Endothelial cell (in vitro differentiated cells): ENCODE results near the gene RTN4R. TPM values are rescaled to one million over a fixed set of nuclear protein-coding genes. Genes with fewer than 3 reads are reported as not detected.

ENCODE experiments used
- DNase-seq: peaks from one replicate; pipeline ENCODE4 v3.0.0; 2021; ENCODE audit warnings: low spot score
- H3K27ac Mint-ChIP-seq: one replicate; pipeline ENCODE4 v1.8.0; 2021; ENCODE audit warnings: mixed read lengths, inconsistent platforms; ENCODE audit not compliant: unreplicated experiment
- H3K27me3 Mint-ChIP-seq: one replicate; pipeline ENCODE4 v1.8.0; 2021; ENCODE audit warnings: mild to moderate bottlenecking, moderate library complexity, mixed read lengths, inconsistent platforms; ENCODE audit not compliant: unreplicated experiment
- H3K36me3 Mint-ChIP-seq: one replicate; pipeline ENCODE4 v1.8.0; 2021; ENCODE audit warnings: mild to moderate bottlenecking, low read depth, mixed read lengths, inconsistent platforms; ENCODE audit not compliant: unreplicated experiment
- H3K4me1 Mint-ChIP-seq: one replicate; pipeline ENCODE4 v1.8.0; 2021; ENCODE audit warnings: mild to moderate bottlenecking, mixed read lengths, inconsistent platforms; ENCODE audit not compliant: unreplicated experiment
- H3K4me3 Mint-ChIP-seq: one replicate; pipeline ENCODE4 v1.8.0; 2021; ENCODE audit warnings: mild to moderate bottlenecking, mixed read lengths, inconsistent platforms; ENCODE audit not compliant: unreplicated experiment
- H3K9me3 Mint-ChIP-seq: one replicate; pipeline ENCODE4 v1.8.0; 2021; ENCODE audit warnings: mixed read lengths, inconsistent platforms; ENCODE audit not compliant: unreplicated experiment
- CTCF ChIP-seq: fragments of 200-600 bp; sonication (generic); IDR thresholded peaks from one replicate; pipeline ENCODE4 v1.5.0; 2021; ENCODE audit warnings: antibody characterized with exemption; ENCODE audit not compliant: unreplicated experiment
- total RNA-seq: library from RNA; stranded (reverse); fragmentation: NEBNext Ultra II Directional; extraction: Animal tissue kit (Norgen Biotek cat#: 25700); gene quantifications from one replicate; pipeline ENCODE4 v1.2.1, GENCODE V29; 2021; ENCODE audit not compliant: unreplicated experiment

Gene RTN4R
- total RNA-seq, 1 donor from 2014 or later, result 19.0 TPM

DNA sequence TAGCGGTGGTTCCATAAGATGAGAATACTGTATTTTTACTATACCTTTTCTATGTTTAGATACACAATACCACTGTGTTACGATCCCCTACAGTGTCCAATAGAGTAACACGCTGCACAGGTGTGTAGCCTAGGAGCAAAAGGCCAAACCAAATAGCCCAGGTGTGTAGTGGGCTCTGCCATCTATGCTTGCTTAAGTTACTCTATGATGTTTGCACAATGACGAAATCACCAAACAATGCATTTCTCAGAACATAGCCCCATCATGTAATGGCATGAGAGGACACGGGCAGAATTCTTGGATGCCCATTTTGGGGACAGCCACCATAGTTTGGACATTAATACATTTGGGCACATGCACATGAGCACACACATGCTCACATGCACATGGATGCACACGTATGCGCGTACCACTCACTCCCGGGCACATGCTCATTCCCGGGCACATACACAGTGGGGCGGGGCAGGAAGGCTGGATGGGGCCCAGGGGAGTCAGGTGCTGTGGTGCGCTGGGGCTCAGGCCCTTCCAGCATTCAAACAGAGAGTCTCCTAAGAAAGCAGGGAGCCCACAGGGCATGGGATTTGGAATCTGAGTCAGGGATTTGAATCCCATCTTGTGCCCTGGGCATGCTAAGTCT lies 51.1 kb downstream of the RTN4R start:
- H3K27me3 Mint-ChIP-seq, result peaks cover 10% of the 10 kb centered on the region
- no peaks in the 10 kb centered on the region for H3K36me3 Mint-ChIP-seq
- no peaks in the 10 kb centered on the region for H3K9me3 Mint-ChIP-seq
- H3K4me3 Mint-ChIP-seq, result no peak overlapping the region
- no peak overlapping the region for H3K27ac Mint-ChIP-seq
- no peak for TF ChIP-seq CTCF
- DNase-seq, result no peak
- no peaks in the 10 kb centered on the region for H3K4me1 Mint-ChIP-seq

DNA sequence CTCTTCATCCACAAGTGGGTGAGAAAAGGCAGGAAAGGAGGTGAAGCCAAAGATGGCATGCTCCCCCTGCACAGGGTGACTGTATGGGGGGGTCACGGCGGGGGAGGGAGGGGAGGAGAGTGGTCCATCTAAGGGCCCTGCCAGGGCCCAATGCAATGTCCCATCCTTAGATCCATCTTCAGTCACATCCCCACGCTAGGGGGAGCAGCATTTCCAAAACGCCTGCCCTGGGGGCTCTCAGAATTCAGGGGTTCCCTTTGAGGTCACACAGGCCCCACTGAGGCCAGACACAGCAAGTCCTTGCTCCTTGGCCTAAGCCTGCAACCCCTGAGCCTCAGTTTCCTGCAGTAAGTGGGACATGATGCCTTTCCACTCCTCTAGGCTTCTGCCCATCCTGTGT lies 52.4 kb downstream of the RTN4R start:
- no peak for TF ChIP-seq CTCF
- no peak overlapping the region for H3K27ac Mint-ChIP-seq
- no peak overlapping the region for H3K4me3 Mint-ChIP-seq
- H3K27me3 Mint-ChIP-seq, result peaks cover 10% of the 10 kb centered on the region
- no peaks in the 10 kb centered on the region for H3K36me3 Mint-ChIP-seq
- no peaks in the 10 kb centered on the region for H3K9me3 Mint-ChIP-seq
- no peak for DNase-seq
- no peaks in the 10 kb centered on the region for H3K4me1 Mint-ChIP-seq

GRCh38 chr22:20214853-20215252 lies 53.3 kb downstream of the RTN4R start:
- H3K27me3 Mint-ChIP-seq, result peaks cover 10% of the 10 kb centered on the region
- no peak overlapping the region for H3K27ac Mint-ChIP-seq
- DNase-seq, result no peak
- H3K4me1 Mint-ChIP-seq, result no peaks in the 10 kb centered on the region
- no peaks in the 10 kb centered on the region for H3K36me3 Mint-ChIP-seq
- no peak for TF ChIP-seq CTCF
- H3K9me3 Mint-ChIP-seq, result no peaks in the 10 kb centered on the region
- no peak overlapping the region for H3K4me3 Mint-ChIP-seq

DNA sequence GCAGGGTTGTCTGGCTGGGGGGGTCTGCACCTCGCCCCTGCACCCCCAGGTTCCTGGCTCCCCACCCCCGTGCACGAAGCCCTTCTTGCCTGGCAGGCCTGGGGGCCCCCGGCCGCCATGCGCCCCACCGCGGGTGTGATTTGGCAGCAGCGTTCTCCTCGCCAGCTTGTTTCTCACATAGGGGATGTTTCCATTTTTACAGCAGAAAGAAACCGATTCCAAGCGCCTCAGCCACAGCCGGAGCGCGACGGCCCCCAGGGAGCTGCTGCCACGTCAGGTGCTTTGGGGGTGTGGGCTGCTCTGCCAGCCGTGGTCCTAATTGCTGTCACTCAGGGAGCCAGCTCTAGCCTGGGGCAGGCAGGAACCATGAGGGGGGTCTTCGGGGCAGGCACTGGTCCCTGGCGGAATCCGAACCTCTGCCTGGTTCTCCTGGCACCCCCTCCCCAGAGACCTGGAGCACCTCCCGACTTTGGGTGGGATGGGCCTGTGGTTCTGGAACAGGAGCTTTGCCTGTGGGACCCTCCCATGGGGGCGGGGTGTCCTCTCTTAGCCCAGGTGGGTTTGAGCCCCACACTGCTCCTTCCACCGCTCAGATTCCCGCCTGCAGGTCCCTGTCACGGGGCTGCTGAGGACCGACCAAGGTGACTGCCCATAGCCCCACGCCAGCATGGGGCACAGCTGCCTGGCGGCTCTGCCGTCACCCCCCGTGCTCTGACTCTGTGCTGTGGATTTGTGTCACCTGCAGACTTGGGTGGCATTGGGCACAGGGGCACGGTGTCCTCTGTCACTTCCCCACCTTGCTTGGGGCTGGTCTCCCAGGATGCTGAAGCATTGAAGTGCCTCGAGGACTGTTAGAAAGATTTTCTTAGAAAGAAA lies 54.0 kb downstream of the RTN4R start:
- no peak for TF ChIP-seq CTCF
- Mint-ChIP-seq H3K27me3 (peaks cover 10% of the 10 kb centered on the region), H3K36me3 (no peaks in the 10 kb centered on the region), H3K27ac (no peak overlapping the region), H3K9me3 (no peaks in the 10 kb centered on the region), H3K4me1 (no peaks in the 10 kb centered on the region), H3K4me3 (no peak overlapping the region)
- DNase-seq, result no peak
